MCF 10A (cell line): Measurements from ENCODE around the gene STXBP5L. TPM values are rescaled to one million over a fixed set of nuclear protein-coding genes. Genes with fewer than 3 reads are reported as not detected.
A peak's percentile ranks its signal among the peaks of the same experiment; 100 is the strongest.
"Not testable (repeated sequence)": the region's sequence is repeated elsewhere in the genome, so short reads cannot be mapped to it uniquely, and the experiment has no call there.

ENCODE experiments used
- BruUV-seq: library from RNA; stranded (reverse); fragments of 400-500 nt; replicated peaks from 2 replicates; lab custom pipeline; 2021; lab: Mats Ljungman, UMichigan
- CTCF ChIA-PET: fragments of 300-600 bp; sonication (Branson Sonifier 250); formaldehyde crosslinking; extraction: SDS; loops from one replicate; lab custom pipeline; 2021; ENCODE audit warnings: antibody characterized with exemption, inconsistent platforms; lab: Yijun Ruan, JAX
- POLR2A ChIA-PET: fragments of 300-600, 350-650 bp; sonication (Branson Sonifier 250); formaldehyde crosslinking; extraction: SDS; loops from one replicate; lab custom pipeline; 2020; ENCODE audit warnings: antibody characterized with exemption, inconsistent platforms; lab: Yijun Ruan, JAX
- DNase-seq: peaks from one replicate; pipeline ENCODE4 v3.0.0-alpha.2; 2018; ENCODE audit not compliant: unreplicated experiment
- H3K27ac Mint-ChIP-seq: one replicate; pipeline ENCODE4 v1.8.0; 2022; ENCODE audit warnings: mild to moderate bottlenecking, low read depth, mixed read lengths; ENCODE audit not compliant: unreplicated experiment
- H3K27me3 Mint-ChIP-seq: one replicate; pipeline ENCODE4 v1.8.0; 2022; ENCODE audit warnings: mixed read lengths; ENCODE audit not compliant: insufficient read depth, unreplicated experiment
- H3K36me3 Mint-ChIP-seq: one replicate; pipeline ENCODE4 v1.8.0; 2022; ENCODE audit warnings: mild to moderate bottlenecking, moderate library complexity, mixed read lengths; ENCODE audit not compliant: insufficient read depth, unreplicated experiment
- H3K4me1 Mint-ChIP-seq: one replicate; pipeline ENCODE4 v1.8.0; 2022; ENCODE audit warnings: mixed read lengths; ENCODE audit not compliant: insufficient read depth, unreplicated experiment
- H3K4me3 Mint-ChIP-seq: one replicate; pipeline ENCODE4 v1.8.0; 2022; ENCODE audit warnings: mild to moderate bottlenecking, moderate library complexity, mixed read lengths; ENCODE audit not compliant: unreplicated experiment
- H3K9me3 Mint-ChIP-seq: one replicate; pipeline ENCODE4 v1.8.0; 2022; ENCODE audit warnings: mixed read lengths; ENCODE audit not compliant: unreplicated experiment
- intact Hi-C: fragments of 100-400 bp; cut with micrococcal nuclease; formaldehyde crosslinking; loops from 2 replicates; pipeline ENCODE4 v1.14.1; 2022
- total RNA-seq: library from RNA; stranded (reverse); gene quantifications from 2 replicates; pipeline ENCODE4 v1.2.3, GENCODE V29; 2022
- TF ChIP-seq, protein P1 (sequence below): fragments of 200-600 bp; IDR thresholded peaks from one replicate; pipeline ENCODE4 v1.8.0; 2022; ENCODE audit warnings: antibody characterized with exemption, mild to moderate bottlenecking; ENCODE audit not compliant: unreplicated experiment

Gene STXBP5L
- total RNA-seq, 1 experiment from 2014 or later: not detected

- POLR2A ChIA-PET: no interaction called here
- no peaks in the 10 kb centered on the region for H3K36me3 Mint-ChIP-seq
- no TSS peak for BruUV-seq
- peaks cover 44% of the 10 kb centered on the region for H3K27me3 Mint-ChIP-seq
- CTCF ChIA-PET: no interaction called here
- H3K27ac Mint-ChIP-seq: no peak overlapping the region
- H3K9me3 Mint-ChIP-seq: no peaks in the 10 kb centered on the region
- TF ChIP-seq, protein P1, sequence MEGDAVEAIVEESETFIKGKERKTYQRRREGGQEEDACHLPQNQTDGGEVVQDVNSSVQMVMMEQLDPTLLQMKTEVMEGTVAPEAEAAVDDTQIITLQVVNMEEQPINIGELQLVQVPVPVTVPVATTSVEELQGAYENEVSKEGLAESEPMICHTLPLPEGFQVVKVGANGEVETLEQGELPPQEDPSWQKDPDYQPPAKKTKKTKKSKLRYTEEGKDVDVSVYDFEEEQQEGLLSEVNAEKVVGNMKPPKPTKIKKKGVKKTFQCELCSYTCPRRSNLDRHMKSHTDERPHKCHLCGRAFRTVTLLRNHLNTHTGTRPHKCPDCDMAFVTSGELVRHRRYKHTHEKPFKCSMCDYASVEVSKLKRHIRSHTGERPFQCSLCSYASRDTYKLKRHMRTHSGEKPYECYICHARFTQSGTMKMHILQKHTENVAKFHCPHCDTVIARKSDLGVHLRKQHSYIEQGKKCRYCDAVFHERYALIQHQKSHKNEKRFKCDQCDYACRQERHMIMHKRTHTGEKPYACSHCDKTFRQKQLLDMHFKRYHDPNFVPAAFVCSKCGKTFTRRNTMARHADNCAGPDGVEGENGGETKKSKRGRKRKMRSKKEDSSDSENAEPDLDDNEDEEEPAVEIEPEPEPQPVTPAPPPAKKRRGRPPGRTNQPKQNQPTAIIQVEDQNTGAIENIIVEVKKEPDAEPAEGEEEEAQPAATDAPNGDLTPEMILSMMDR: no peak
- no peaks in the 10 kb centered on the region for H3K4me1 Mint-ChIP-seq
- DNase-seq: no peak
- intact Hi-C loops: no loop called here
- H3K4me3 Mint-ChIP-seq: no peak overlapping the region
Observed at GRCh38 chr3:121096953-121097352, 188.9 kb downstream of the STXBP5L start.

GRCh38 chr3:121111086-121111485, 203.1 kb downstream of the STXBP5L start:
- CTCF ChIA-PET: interaction anchor here (1.0 kb wide), 1 partner anchor 11 kb away, joined by 4 read pairs; no protein-coding TSS in a partner anchor
- H3K27ac Mint-ChIP-seq, intact Hi-C loops, BruUV-seq, H3K4me1 Mint-ChIP-seq, H3K4me3 Mint-ChIP-seq, H3K36me3 Mint-ChIP-seq, POLR2A ChIA-PET: not testable (repeated sequence)
- Mint-ChIP-seq H3K27me3 (peaks cover 37% of the 10 kb centered on the region), H3K9me3 (peaks cover 15% of the 10 kb centered on the region)
- DNase-seq: peak; percentile 53

- Mint-ChIP-seq H3K4me1 (peaks cover 8% of the 10 kb centered on the region), H3K27me3 (peaks cover 29% of the 10 kb centered on the region), H3K27ac (no peak overlapping the region), H3K4me3 (no peak overlapping the region), H3K9me3 (peaks cover 15% of the 10 kb centered on the region), H3K36me3 (no peaks in the 10 kb centered on the region)
- ChIA-PET CTCF (no interaction called here), POLR2A (no interaction called here)
- intact Hi-C loops: no loop called here
- TF ChIP-seq, protein P1: no peak
- peak; percentile 3 for DNase-seq
- no TSS peak for BruUV-seq
Observed at GRCh38 chr3:121111914-121112612, 204.1 kb downstream of the STXBP5L start.

GRCh38 chr3:121126033-121126706, 218.2 kb downstream of the STXBP5L start:
- TF ChIP-seq, protein P1: no peak
- CTCF ChIA-PET: interaction anchor here (0.6 kb wide), 1 partner anchor 776 kb away, joined by 4 read pairs; no protein-coding TSS in a partner anchor
- no TSS peak for BruUV-seq
- POLR2A ChIA-PET: interaction anchor here (0.9 kb wide), 1 partner anchor 9 kb away, joined by 3 read pairs; no protein-coding TSS in a partner anchor
- Mint-ChIP-seq H3K4me1 (no peaks in the 10 kb centered on the region), H3K27ac (no peak overlapping the region), H3K27me3 (peaks cover 19% of the 10 kb centered on the region), H3K4me3 (no peak overlapping the region), H3K9me3 (no peaks in the 10 kb centered on the region), H3K36me3 (no peaks in the 10 kb centered on the region)
- DNase-seq: no peak
- intact Hi-C loops: no loop called here
